Breast epithelium (tissue), 3 donors: ENCODE results near the gene ENOX1.

Source experiments
- POLR2A ChIP-seq: fragments of 450-650 bp; IDR thresholded peaks from one replicate; pipeline ENCODE4 v1.6.1; 2016; ENCODE audit warnings: antibody characterized with exemption, mild to moderate bottlenecking, moderate library complexity
- POLR2AphosphoS5 ChIP-seq, 3 donors: sonication (generic); formaldehyde crosslinking; IDR thresholded peaks; one replicate each; pipeline ENCODE4 v1.6.1; 2017; ENCODE audit warnings: antibody characterized with exemption in 3 of 3
- TF ChIP-seq, protein P1 (sequence below), 3 donors: fragments of 450-650 bp; IDR thresholded peaks; one replicate each; pipeline ENCODE4 v1.5.1; 2016 to 2017; ENCODE audit warnings: antibody characterized with exemption in 3 of 3, mild to moderate bottlenecking in 3 of 3, moderate library complexity in 3 of 3

DNA sequence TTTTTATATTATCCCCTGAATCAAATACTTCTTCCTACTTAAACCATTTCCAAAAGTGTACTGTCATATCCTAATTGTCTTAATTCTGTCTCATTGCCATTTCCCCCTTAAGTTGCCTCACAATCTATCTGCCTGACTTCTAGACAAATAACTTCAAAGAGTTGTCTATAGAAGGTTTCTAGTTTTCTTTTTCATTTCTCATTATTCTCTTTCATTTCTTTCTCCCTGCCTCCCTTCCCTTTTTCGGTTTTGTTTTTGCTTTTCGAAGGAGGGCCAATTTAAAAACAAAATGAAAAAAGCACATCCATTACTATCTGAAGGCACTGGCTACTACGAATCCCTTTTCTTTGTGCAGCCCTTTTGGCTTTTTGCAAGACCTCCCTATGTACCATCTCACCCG lies 396.2 kb downstream of the ENOX1 start:
- TF ChIP-seq, protein P1, sequence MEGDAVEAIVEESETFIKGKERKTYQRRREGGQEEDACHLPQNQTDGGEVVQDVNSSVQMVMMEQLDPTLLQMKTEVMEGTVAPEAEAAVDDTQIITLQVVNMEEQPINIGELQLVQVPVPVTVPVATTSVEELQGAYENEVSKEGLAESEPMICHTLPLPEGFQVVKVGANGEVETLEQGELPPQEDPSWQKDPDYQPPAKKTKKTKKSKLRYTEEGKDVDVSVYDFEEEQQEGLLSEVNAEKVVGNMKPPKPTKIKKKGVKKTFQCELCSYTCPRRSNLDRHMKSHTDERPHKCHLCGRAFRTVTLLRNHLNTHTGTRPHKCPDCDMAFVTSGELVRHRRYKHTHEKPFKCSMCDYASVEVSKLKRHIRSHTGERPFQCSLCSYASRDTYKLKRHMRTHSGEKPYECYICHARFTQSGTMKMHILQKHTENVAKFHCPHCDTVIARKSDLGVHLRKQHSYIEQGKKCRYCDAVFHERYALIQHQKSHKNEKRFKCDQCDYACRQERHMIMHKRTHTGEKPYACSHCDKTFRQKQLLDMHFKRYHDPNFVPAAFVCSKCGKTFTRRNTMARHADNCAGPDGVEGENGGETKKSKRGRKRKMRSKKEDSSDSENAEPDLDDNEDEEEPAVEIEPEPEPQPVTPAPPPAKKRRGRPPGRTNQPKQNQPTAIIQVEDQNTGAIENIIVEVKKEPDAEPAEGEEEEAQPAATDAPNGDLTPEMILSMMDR (IDR thresholded peaks at IDR 0.05): no peak
- TF ChIP-seq POLR2A (no peak), POLR2AphosphoS5 (IDR thresholded peaks at IDR 0.05) (no peak)
